Head of caudate nucleus (tissue), 42 donors: Measurements from ENCODE around the gene CCL8.

Experiments used
- DNase-seq, 42 donors: peaks; one replicate each; pipeline versions ENCODE4 v3.0.0 to v3.0.0-alpha.2; 2020 to 2021; ENCODE audit warnings: mixed read lengths in 7 of 42
- intact Hi-C: fragments of 100-400 bp; cut with DNase I; formaldehyde crosslinking; loops from one replicate; pipeline ENCODE4 v1.15.0; 2022

The CCL8 gene

DNA sequence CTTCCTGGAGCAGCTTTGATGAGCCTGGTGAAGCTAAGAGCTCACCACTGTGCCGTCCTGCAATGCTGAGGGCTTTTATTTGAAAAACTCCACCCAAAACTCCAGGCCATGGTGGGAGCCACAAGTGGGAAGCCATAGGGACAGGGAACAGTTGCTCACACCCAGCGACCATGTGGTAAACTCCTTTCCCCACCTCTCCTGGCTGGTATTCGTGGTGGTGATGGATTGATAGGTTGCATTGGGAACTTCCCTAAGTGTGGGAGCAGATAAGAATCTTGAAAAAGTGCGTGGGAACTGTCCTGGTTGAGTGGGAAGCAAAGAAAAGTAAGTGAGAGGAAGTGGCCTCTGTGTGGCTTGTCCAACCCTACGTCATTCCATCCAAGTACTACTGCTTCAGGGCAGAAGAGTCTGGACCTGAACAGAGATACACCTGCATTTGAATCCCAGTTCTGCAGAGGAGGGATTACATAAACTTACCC lies 44.0 kb downstream of the CCL8 start, which contains the start of gene CCL1:
CCL1 (minus strand) TSS at position 51 of the 479 bp plus-strand sequence. CDS start 72 bp downstream, outside the sequence.
- intact Hi-C loops: loop anchor here (5.0 to 10.0 kb wide), 2 partner anchors 161 to 188 kb away; no protein-coding TSS in a partner anchor
- DNase-seq: no peak

DNA sequence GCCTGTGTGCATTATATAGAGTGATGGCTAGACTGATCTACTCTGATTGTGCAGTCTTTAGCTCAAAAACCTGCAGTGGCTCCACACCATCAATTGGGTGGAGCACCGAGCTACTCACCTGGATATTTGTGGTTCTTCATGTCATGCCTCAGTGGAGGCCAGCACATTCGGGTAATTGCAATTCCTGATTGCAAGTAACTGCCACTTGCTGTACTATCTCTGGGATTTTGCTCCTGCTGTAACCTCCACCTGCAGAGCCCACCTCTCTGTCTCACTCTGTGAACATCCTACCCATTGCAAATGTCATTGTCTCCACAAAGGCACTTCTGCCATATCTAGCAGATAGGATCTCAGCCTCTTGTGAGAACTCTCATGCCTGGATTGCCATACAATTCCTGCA lies 45.5 kb downstream of the CCL8 start:
- intact Hi-C loops: loop anchor here (5.0 to 10.0 kb wide), 2 partner anchors 162 to 190 kb away; no protein-coding TSS in a partner anchor
- DNase-seq: no peak

DNA sequence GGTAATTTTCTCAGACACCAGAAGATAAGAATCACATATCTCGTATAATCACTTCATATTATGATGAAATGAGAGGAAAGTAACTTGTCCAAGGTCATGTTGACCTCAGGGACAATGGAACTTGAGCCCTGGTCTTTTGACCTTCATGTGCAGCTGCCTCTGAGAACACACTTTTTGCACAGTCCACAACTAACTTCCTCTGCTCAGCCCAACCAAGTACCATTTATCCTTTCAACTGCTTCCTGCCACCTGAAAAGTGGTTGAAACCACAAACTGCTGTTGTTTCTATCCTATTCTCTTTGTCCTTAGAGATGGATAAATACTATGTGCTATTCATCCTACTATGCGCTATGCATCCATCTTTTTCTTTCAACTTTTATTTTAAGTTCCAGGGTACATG lies 46.1 kb downstream of the CCL8 start:
- intact Hi-C loops: loop anchor here (10.0 kb wide), 1 partner anchor 191 kb away; no protein-coding TSS in a partner anchor
- DNase-seq: no peak

DNA sequence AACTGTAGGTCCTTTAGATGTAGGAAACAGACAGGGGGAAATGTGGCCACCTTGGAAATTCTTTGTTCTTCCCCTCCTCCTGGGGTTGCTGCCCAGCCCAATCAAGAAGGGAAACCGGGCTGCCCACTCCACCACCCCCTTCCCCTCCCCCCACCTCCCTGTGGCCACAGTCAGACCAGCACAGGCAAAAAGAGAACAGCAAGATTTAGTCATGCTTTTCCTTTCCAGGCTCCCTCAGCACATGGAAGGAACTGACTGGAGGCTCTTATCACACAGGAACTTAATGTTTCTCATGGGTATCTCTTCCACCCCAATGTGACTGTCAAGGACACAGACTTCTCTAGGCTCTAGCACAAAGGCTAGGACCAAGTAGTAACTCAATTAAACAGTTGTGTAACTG lies 46.8 kb downstream of the CCL8 start:
- intact Hi-C loops: loop anchor here (10.0 kb wide), 1 partner anchor 191 kb away; no protein-coding TSS in a partner anchor
- no peak for DNase-seq

DNA sequence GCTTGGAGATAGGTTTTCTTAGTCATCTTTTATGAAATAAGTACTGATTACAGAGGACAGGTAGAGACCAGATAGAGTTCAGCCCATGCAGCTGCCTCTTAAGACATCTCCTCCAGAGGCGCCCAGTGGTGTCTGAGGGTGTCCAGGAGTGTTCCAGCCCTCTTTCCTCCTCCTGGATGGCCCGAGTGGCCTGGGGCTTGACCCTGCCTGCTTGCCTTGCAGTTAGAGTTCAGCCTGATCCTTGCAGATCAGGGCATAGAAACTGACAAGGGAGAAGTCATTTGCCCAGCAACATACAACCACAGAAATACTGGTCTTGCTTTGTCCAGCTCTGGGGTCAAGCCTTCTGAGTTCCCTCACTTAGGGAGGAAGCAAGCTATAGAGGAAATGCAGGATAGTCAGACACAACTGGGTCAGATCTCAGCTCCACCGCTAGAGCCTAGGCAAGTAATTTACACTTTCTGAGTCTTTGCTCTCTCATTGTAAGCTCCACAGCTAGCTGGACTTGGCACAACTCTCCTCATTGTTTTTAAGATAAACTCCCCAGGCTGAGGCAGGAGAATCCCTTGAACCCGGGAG lies 47.4 kb downstream of the CCL8 start:
- DNase-seq: no peak
- intact Hi-C loops: loop anchor here (10.0 kb wide), 1 partner anchor 192 kb away; no protein-coding TSS in a partner anchor

DNA sequence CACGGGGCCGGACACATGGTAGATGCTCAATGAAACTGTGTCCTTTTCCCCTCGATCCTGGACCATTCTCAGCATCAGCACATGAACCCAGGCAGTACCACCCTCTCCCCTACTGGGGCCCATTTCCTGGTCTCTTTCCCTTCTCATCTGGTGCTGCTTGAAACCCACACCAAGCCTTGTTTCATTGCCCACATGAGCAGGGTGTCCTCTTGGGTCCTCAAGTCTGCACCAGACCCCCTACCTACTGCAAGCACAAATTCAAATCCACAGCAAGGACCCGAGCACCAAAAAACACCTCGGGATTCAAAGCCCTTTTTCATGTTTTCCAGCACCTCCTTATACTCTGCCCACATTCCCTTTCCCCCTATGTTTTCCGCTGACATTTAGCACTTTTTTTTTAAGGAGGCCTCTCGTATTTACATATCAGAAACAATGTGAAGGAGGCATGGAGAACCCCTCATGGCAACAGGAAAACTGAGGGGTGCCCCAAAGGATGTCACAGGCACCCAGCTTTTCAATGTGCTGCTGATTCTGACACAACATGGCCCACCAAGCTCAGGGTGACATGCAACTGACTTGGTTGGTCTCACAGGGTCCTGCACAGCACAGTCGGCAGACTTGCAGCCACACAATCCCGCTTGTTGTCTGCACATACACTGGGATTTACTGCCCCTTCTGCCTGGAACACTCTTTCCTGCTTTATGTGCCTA lies 48.4 kb downstream of the CCL8 start:
- intact Hi-C loops: loop anchor here (10.0 kb wide), 1 partner anchor 193 kb away; no protein-coding TSS in a partner anchor
- no peak for DNase-seq

DNA sequence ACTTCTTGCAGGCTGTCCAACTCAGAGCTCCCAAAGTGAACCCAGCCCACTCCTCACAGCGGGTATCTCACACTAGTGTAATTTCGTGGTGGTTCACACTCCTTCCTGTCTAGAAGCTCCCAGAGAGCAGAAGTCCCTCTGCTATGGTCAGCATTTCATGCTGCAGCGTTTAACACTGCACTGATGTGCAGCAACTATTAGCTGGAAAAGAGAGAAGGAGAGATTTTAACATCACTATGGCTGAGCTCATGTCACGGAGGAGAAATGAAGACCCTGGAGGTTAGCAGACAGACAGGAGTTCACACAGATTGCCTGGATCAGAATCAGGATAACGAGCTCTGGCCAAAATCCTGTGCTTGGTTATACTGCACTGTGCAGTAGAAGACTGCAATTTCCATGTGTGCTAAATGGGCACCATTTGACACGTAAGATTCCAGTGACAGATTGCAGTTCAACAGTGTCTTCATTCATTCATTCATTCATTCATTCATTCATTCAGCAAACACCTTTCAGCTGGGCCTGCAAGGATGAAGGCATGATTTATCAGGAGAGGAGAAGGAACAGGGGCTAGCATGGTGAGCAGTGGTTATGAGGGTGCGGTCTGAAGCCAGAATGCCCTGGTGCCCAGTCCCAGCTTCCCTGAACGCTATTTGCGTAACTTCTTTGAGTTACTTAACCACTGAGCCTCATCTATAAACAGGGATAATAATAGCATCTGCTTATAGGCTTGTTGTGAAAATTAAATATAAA lies 49.1 kb downstream of the CCL8 start:
- DNase-seq: peak in 1 of 42 donors; percentile 36
- intact Hi-C loops: loop anchor here (10.0 kb wide), 1 partner anchor 194 kb away; no protein-coding TSS in a partner anchor

DNA sequence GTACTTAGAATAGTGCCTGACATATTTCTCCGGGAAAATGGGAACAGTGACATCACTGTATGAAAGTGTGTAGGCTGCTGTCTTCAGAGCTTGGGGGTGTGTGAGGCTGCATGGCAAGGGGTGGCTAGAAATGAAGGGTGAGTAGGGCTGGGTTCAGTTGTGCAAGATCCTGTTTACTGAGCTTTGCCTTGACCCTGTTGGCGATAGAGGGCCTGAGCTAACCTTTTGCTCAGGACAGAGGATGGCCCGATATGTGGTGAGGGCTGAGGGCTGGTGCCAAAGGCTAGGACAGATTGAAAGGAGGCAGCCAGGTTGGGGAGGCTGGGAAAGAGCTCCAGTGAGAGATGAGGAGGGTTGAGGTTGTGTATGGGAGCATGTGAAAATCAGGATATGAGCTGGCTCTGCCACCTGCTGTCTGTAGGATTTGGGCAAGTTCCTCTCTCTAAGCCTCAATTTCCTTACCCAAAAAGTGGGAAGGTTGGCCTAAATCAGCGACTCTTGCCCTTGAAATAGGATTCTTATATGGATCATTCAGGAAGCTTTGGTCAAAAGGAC lies 49.8 kb downstream of the CCL8 start:
- intact Hi-C loops: loop anchor here (10.0 kb wide), 1 partner anchor 194 kb away; no protein-coding TSS in a partner anchor
- peak in 21 of 42 donors; percentile 12 to 79 (median 48) for DNase-seq

DNA sequence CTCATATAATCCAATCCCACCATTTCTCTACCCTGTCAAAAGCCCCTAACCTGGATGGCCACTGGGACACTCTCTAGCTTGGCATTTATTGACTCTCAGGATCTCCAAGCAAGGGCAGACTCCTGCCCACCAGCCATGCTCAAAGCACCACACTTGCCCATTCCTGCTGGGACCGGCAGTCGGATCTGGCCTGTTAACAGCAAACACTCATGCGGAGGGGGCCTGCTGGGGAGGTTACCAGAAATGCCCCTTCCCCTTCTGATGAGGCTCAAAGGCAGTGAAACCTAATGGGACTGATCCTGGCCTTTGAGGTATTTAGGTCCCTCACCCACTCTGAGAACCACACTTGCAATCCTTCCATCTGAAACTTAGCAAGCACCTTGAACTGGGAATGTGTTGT lies 50.3 kb downstream of the CCL8 start:
- intact Hi-C loops: loop anchor here (10.0 kb wide), 1 partner anchor 195 kb away; no protein-coding TSS in a partner anchor
- no peak for DNase-seq

DNA sequence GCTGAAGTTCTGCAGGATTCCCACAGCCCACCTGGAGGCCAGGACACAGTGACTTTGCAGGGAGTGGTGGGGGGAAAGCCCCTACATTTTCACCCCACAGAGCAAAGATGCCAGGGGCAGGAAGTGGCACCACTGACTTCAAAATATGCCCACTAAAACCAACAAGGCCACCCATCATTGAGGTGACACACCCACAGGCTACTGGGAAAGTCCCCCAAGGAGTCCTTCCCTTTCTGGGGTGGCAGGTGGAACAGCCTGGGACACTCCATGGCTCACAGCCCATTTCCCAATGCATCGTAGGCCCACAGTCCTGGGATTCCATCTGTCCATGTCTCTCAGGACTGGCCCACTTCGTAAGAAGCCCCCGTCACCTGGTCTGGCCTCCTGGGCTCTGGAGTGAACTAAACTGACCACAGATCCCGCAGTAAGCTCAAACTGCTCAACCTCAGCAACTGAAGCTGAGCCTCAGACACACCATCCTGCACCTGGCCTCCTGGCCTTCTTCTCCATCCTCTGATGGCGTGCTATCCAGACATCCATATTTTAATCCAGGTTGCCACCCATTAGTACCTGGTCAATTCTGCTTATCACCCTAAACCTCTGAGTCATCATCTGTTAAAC lies 51.3 kb downstream of the CCL8 start:
- DNase-seq: no peak
- intact Hi-C loops: no loop called here

DNA sequence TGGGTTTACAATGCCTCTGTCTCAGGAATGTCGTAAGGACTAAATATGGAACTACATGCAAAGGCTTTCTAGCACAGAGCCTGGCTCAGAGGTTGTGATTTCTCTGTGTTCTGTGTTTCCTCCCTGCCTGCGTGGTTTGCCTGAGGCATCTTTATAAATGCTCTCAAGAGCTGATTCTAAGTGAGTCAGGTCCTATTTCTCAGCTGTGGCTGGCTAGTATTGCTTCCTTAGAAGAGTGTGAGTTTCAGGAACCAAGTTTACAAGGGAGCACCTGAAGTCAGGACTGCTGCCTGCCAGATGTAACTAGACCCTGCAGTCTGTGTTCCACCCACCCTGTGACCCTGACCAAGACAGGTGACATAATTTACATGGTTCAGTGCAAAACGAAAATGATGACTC lies 51.8 kb downstream of the CCL8 start:
- peak in 24 of 42 donors; percentile 20 to 79 (median 48) for DNase-seq
- intact Hi-C loops: no loop called here
